GM12873 (cell line): ENCODE data around the gene VAV3.

Experiments used
- CTCF ChIP-seq: IDR thresholded peaks from 2 replicates; pipeline ENCODE4 v1.5.1; 2012; ENCODE audit warnings: low read depth, mild to moderate bottlenecking, moderate library complexity, low read length, control low read depth; ENCODE audit not compliant: insufficient read depth; ENCODE audit errors: missing control alignments

VAV3 gene

GRCh38 chr1:107954126-107954525, 10.9 kb downstream of the VAV3 start:
- TF ChIP-seq CTCF = no peak

- TF ChIP-seq CTCF = no peak
Measured at GRCh38 chr1:107953556-107953955, 11.4 kb downstream of the VAV3 start.

- TF ChIP-seq CTCF = no peak
Measured at GRCh38 chr1:107952989-107953388, 12.0 kb downstream of the VAV3 start.

GRCh38 chr1:107950464-107950863, 14.5 kb downstream of the VAV3 start:
- TF ChIP-seq CTCF = no peak

- no peak for TF ChIP-seq CTCF
Measured at GRCh38 chr1:107949467-107950253, 15.3 kb downstream of the VAV3 start.

GRCh38 chr1:107946794-107947193, 18.2 kb downstream of the VAV3 start:
- TF ChIP-seq CTCF = no peak

- TF ChIP-seq CTCF = no peak
Measured at GRCh38 chr1:107943694-107944093, 21.3 kb downstream of the VAV3 start.
